IMR-90 (cell line): ENCODE measurements around the gene TMED8. TPM values are rescaled to one million over a fixed set of nuclear protein-coding genes. Genes with fewer than 3 reads are reported as not detected.

Source experiments
- ATAC-seq: fragments of 200-7000 bp; cut with Tn5 transposase; 2 replicates; pipeline ENCODE4 v1.9.1; 2020; ENCODE audit warnings: low read depth, mild to moderate bottlenecking, moderate library complexity
- BruUV-seq: library from RNA; stranded (reverse); fragments of 400-500 nt; replicated peaks from 2 replicates; lab custom pipeline; 2021; lab: Mats Ljungman, UMichigan
- CTCF ChIA-PET: fragments of 300-600 bp; formaldehyde crosslinking; extraction: SDS; loops from one replicate; lab custom pipeline; 2021; ENCODE audit warnings: antibody characterized with exemption; lab: Yijun Ruan, JAX
- POLR2A ChIA-PET: fragments of 300-600 bp; sonication (Branson Sonifier 250); formaldehyde crosslinking; loops from one replicate; lab custom pipeline; 2022; ENCODE audit warnings: antibody characterized with exemption; ENCODE audit not compliant: unreplicated experiment; lab: Charles Lee
- DNase-seq: peaks from one replicate; pipeline ENCODE4 v3.0.0; 2013
- H2AFZ ChIP-seq: replicated peaks from 2 replicates; pipeline ENCODE3; 2013; ENCODE audit warnings: low read length, mild to moderate bottlenecking; ENCODE audit not compliant: poor library complexity
- H2AK5ac ChIP-seq: 2 replicates; pipeline ENCODE4 v1.6.1; 2013; ENCODE audit warnings: low read depth, low read length, inconsistent platforms
- H2AK9ac ChIP-seq: replicated peaks from 2 replicates; pipeline ENCODE3; 2013; ENCODE audit warnings: mild to moderate bottlenecking, low read depth, low read length, moderate library complexity; ENCODE audit not compliant: poor library complexity
- H2BK120ac ChIP-seq: 2 replicates; pipeline ENCODE4 v1.6.1; 2013; ENCODE audit warnings: low read depth, low read length, inconsistent platforms
- H2BK15ac ChIP-seq: 3 replicates; pipeline ENCODE4 v1.6.1; 2013; ENCODE audit warnings: low read depth, low read length, inconsistent platforms
- H2BK20ac ChIP-seq: 2 replicates; pipeline ENCODE4 v1.6.1; 2013; ENCODE audit warnings: low read depth, mild to moderate bottlenecking, inconsistent platforms, low read length, moderate library complexity
- H2BK5ac ChIP-seq: 2 replicates; pipeline ENCODE4 v1.6.1; 2013; ENCODE audit warnings: mild to moderate bottlenecking, low read depth, low read length, inconsistent platforms; ENCODE audit not compliant: poor library complexity, severe bottlenecking
- H3K14ac ChIP-seq: replicated peaks from 2 replicates; pipeline ENCODE4 v1.6.1; 2013; ENCODE audit warnings: low read depth, low read length, inconsistent platforms
- H3K18ac ChIP-seq: 2 replicates; pipeline ENCODE4 v1.6.1; 2013; ENCODE audit warnings: low read depth, low read length, control low read depth
- H3K23ac ChIP-seq: 2 replicates; pipeline ENCODE4 v1.6.1; 2013; ENCODE audit warnings: low read depth, low read length, inconsistent platforms
- H3K27ac ChIP-seq: 2 replicates; pipeline ENCODE4 v1.5.1; 2013; ENCODE audit warnings: mild to moderate bottlenecking, control low read depth, low read length; ENCODE audit not compliant: insufficient read depth
- H3K27me3 ChIP-seq: 2 replicates; pipeline ENCODE4 v1.6.1; 2013; ENCODE audit warnings: low read length; ENCODE audit not compliant: control insufficient read depth, insufficient read depth
- H3K36me3 ChIP-seq: 2 replicates; pipeline ENCODE4 v1.6.1; 2013; ENCODE audit warnings: low read length, mixed read lengths; ENCODE audit not compliant: control insufficient read depth, insufficient read depth
- H3K4ac ChIP-seq: 2 replicates; pipeline ENCODE4 v1.6.1; 2013; ENCODE audit warnings: low read depth, low read length, inconsistent platforms
- H3K4me1 ChIP-seq: 2 replicates; pipeline ENCODE4 v1.6.1; 2013; ENCODE audit warnings: low read length, mixed read lengths; ENCODE audit not compliant: control insufficient read depth, insufficient read depth
- H3K4me2 ChIP-seq: 2 replicates; pipeline ENCODE4 v1.6.1; 2013; ENCODE audit warnings: low read depth, mild to moderate bottlenecking, control low read depth, low read length, moderate library complexity
- H3K4me3 ChIP-seq: 2 replicates; pipeline ENCODE4 v1.5.1; 2013; ENCODE audit warnings: low read depth, mild to moderate bottlenecking, control low read depth, low read length, moderate library complexity; ENCODE audit not compliant: insufficient read depth
- H3K56ac ChIP-seq: 2 replicates; pipeline ENCODE4 v1.6.1; 2013; ENCODE audit warnings: low read length, inconsistent platforms; ENCODE audit not compliant: insufficient read depth; ENCODE audit errors: extremely low read depth
- H3K79me1 ChIP-seq, 2 experiments: 2 replicates each; pipeline ENCODE4 v1.6.1; 2013; ENCODE audit warnings: low read length in 2 of 2, inconsistent platforms in 1 of 2, low read depth in 1 of 2
- H3K9ac ChIP-seq: 2 replicates; pipeline ENCODE4 v1.6.1; 2013; ENCODE audit warnings: low read depth, low read length, control low read depth
- H3K9me1 ChIP-seq: 2 replicates; pipeline ENCODE4 v1.6.1; 2013; ENCODE audit warnings: low read length, inconsistent platforms; ENCODE audit not compliant: insufficient read depth
- H3K9me3 ChIP-seq: 2 replicates; pipeline ENCODE4 v1.6.1; 2013; ENCODE audit warnings: low read length; ENCODE audit not compliant: control insufficient read depth, insufficient read depth
- H4K20me1 ChIP-seq: 2 replicates; pipeline ENCODE4 v1.6.1; 2013; ENCODE audit warnings: low read length, inconsistent platforms; ENCODE audit not compliant: insufficient read depth
- H4K5ac ChIP-seq: 2 replicates; pipeline ENCODE4 v1.6.1; 2013; ENCODE audit warnings: mild to moderate bottlenecking, low read depth, low read length, control low read depth
- H4K8ac ChIP-seq, 2 experiments: 2 replicates each; pipeline ENCODE4 v1.6.1; 2013; ENCODE audit warnings: low read depth in 2 of 2, low read length in 2 of 2, control low read depth in 1 of 2, inconsistent platforms in 1 of 2
- H4K91ac ChIP-seq: 2 replicates; pipeline ENCODE4 v1.6.1; 2013; ENCODE audit warnings: low read depth, low read length, inconsistent platforms; ENCODE audit not compliant: insufficient read depth
- CEBPB ChIP-seq: IDR thresholded peaks from 2 replicates; pipeline ENCODE4 v1.6.1; 2012; ENCODE audit warnings: low read depth, low read length, improper control_type of control experiment
- CTCF ChIP-seq: conservative IDR thresholded peaks from 2 replicates; pipeline ENCODE4 v1.5.1; 2012; ENCODE audit warnings: mild to moderate bottlenecking, low read depth, low read length, improper control_type of control experiment
- ELK1 ChIP-seq: fragments of 150-350 bp; IDR thresholded peaks from 2 replicates; pipeline ENCODE4 v1.6.1; 2016; ENCODE audit warnings: low read depth, mild to moderate bottlenecking, low read length, moderate library complexity, borderline replicate concordance
- FOS ChIP-seq: fragments of 150-350 bp; IDR thresholded peaks from 2 replicates; pipeline ENCODE4 v1.6.1; 2016; ENCODE audit warnings: low read depth, low read length
- MAZ ChIP-seq: IDR thresholded peaks from 2 replicates; pipeline ENCODE4 v1.6.1; 2012; ENCODE audit warnings: low read depth, mild to moderate bottlenecking, low read length, improper control_type of control experiment, moderate library complexity, borderline replicate concordance
- MXI1 ChIP-seq: IDR thresholded peaks from 2 replicates; pipeline ENCODE4 v1.6.1; 2012; ENCODE audit warnings: low read depth, mild to moderate bottlenecking, low read length, moderate library complexity, borderline replicate concordance
- NFE2L2 ChIP-seq: fragments of 150-350 bp; IDR thresholded peaks from 2 replicates; pipeline ENCODE4 v1.6.1; 2016; ENCODE audit warnings: low read depth, mild to moderate bottlenecking, low read length
- POLR2A ChIP-seq: IDR thresholded peaks from 2 replicates; pipeline ENCODE4 v1.6.1; 2012; ENCODE audit warnings: mild to moderate bottlenecking, low read depth, low read length
- RAD21 ChIP-seq: IDR thresholded peaks from 2 replicates; pipeline ENCODE4 v1.6.1; 2012; ENCODE audit warnings: low read length, improper control_type of control experiment
- RCOR1 ChIP-seq: IDR thresholded peaks from 2 replicates; pipeline ENCODE4 v1.6.1; 2012; ENCODE audit warnings: mild to moderate bottlenecking, low read length, improper control_type of control experiment; ENCODE audit not compliant: insufficient replicate concordance
- SMC3 ChIP-seq: fragments of 150-350 bp; IDR thresholded peaks from 2 replicates; pipeline ENCODE4 v1.6.1; 2016; ENCODE audit warnings: low read depth, mild to moderate bottlenecking, antibody characterized with exemption, low read length, moderate library complexity
- USF2 ChIP-seq: fragments of 150-350 bp; IDR thresholded peaks from 2 replicates; pipeline ENCODE4 v1.6.1; 2017; ENCODE audit warnings: mild to moderate bottlenecking, antibody characterized with exemption, low read length, low read depth
- WGBS, 2 experiments: methylation state at CpG; one replicate each; pipeline versions ENCODE4 v1.1.5 to v1.1.7; 2013; ENCODE audit warnings: missing lambda C conversion rate in 2 of 2; ENCODE audit not compliant: insufficient read length in 1 of 2; ENCODE audit errors: extremely low coverage in 2 of 2; 5-methylcytosine and 5-hydroxymethylcytosine counted together
- dilution Hi-C: fragments of 300-500 bp; cut with HindIII; formaldehyde crosslinking; loops from one replicate; pipeline ENCODE4 v1.14.3; 2018; ENCODE audit warnings: low sequenced_read_pairs; ENCODE audit not compliant: unreplicated experiment
- in situ Hi-C: fragments of 300-500 bp; cut with MboI; formaldehyde crosslinking; loops from 3 replicates; pipeline ENCODE4 v1.14.3; 2019; ENCODE audit warnings: low sequenced_read_pairs, inconsistent platforms, mixed read lengths
- intact Hi-C: fragments of 100-400 bp; cut with micrococcal nuclease; formaldehyde crosslinking; loops from 2 replicates; pipeline ENCODE4 v1.10.0; 2022
- polyA plus RNA-seq, 3 experiments: library from polyadenylated mRNA; depleted of rRNA; stranded (reverse); fragments of >200 nt; gene quantifications; 2 replicates each; pipeline ENCODE4 v1.2.3, GENCODE V29; 2012; ENCODE audit warnings: low replicate concordance in 1 of 3
- total RNA-seq: library from RNA; depleted of rRNA; stranded (reverse); fragments of >200 nt; gene quantifications from 2 replicates; pipeline ENCODE4 v1.2.3, GENCODE V29; 2012

The TMED8 gene
- total and polyA plus RNA-seq, 2 of the 4 experiments (the other 2 are of a cell fraction): 2.2 to 5.0 TPM

GRCh38 chr14:77355811-77356210 lies 21.1 kb downstream of the TMED8 start:
- Histone ChIP-seq H3K4me1 (no peaks in the 10 kb centered on the region; the same call in 1 of the 2 replicates), H4K5ac (no peak overlapping the region), H3K27me3 (no peaks in the 10 kb centered on the region), H3K9me1 (no peaks in the 10 kb centered on the region), H2AK5ac (no peak overlapping the region), H4K8ac (no peak overlapping the region), H3K4me3 (no peak overlapping the region), H3K18ac (no peak overlapping the region), H3K4ac (no peak overlapping the region), H2BK5ac (no peak overlapping the region), H2AK9ac (no peak overlapping the region), H2BK120ac (no peak overlapping the region), H3K79me1 (no peaks in the 10 kb centered on the region; a peak in 1 of 4 replicates), H2BK20ac (no peak overlapping the region), H3K27ac (no peak overlapping the region), H3K23ac (no peak overlapping the region), H3K4me2 (no peak overlapping the region), H2AFZ (no peak overlapping the region), H3K9me3 (no peaks in the 10 kb centered on the region), H2BK15ac (no peak overlapping the region), H4K20me1 (no peaks in the 10 kb centered on the region), H3K36me3 (no peaks in the 10 kb centered on the region), H4K91ac (no peak overlapping the region), H3K14ac (no peak overlapping the region), H3K56ac (no peak overlapping the region), H3K9ac (no peak overlapping the region)
- dilution Hi-C loops (no loop called here), in situ Hi-C loops (no loop called here), intact Hi-C loops (no loop called here)
- no TSS peak for BruUV-seq
- POLR2A ChIA-PET: no interaction called here
- DNase-seq (no peak), ATAC-seq (no peak)
- 100% methylated on average over 3 of the region's 4 CpGs; no CpG with 5 or more reads in 1 of the 2 experiments for WGBS, 2 experiments
- no peak for TF ChIP-seq MAZ
- no peak for TF ChIP-seq MXI1
- TF ChIP-seq CTCF: no peak
- TF ChIP-seq SMC3: no peak
- no peak for TF ChIP-seq ELK1
- no peak for TF ChIP-seq CEBPB
- no peak for TF ChIP-seq NFE2L2
- no peak for TF ChIP-seq POLR2A
- no peak for TF ChIP-seq FOS
- TF ChIP-seq RCOR1: no peak
- TF ChIP-seq RAD21: no peak
- no peak for TF ChIP-seq USF2
- CTCF ChIA-PET: no interaction called here
